Measurements from ENCODE around the gene TXNL4B.
A peak's percentile ranks its signal among the peaks of the same experiment; 100 is the strongest.
"Not testable (repeated sequence)": the region's sequence is repeated elsewhere in the genome, so short reads cannot be mapped to it uniquely, and the experiment has no call there.

The TXNL4B gene

DNA sequence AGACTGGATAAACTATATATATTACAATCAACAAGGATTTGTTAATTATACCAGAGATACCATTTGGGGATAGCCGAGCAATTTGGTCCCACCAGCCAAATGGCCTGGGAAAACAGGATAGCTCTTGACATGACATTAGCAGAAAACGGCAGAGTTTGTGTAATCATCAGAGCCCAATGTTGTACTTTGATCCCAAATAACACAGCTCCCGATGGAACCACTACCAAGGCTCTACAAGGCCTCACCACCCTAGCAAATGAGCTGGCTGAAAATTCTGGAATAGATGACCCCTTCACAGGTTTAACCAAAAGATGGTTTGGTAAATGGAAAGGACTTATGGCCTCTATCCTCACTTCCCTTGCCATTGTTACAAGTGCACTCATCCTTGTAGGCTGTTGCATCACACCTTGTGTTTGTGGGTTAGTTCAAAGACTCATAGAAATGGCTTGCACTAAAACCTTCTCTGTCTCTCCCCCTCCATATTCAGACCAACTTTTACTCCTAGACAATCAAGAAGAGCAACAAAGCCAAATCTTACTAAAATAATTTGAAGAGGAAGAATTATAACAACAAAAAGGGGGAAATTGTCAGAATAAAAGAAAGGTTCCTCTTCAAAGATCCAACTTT is 9.5 kb downstream of the TXNL4B start:
- DNase-seq (ENCODE audit: extremely low spot score, insufficient read length, low read depth) (no peak), FAIRE-seq (no peak)

DNA sequence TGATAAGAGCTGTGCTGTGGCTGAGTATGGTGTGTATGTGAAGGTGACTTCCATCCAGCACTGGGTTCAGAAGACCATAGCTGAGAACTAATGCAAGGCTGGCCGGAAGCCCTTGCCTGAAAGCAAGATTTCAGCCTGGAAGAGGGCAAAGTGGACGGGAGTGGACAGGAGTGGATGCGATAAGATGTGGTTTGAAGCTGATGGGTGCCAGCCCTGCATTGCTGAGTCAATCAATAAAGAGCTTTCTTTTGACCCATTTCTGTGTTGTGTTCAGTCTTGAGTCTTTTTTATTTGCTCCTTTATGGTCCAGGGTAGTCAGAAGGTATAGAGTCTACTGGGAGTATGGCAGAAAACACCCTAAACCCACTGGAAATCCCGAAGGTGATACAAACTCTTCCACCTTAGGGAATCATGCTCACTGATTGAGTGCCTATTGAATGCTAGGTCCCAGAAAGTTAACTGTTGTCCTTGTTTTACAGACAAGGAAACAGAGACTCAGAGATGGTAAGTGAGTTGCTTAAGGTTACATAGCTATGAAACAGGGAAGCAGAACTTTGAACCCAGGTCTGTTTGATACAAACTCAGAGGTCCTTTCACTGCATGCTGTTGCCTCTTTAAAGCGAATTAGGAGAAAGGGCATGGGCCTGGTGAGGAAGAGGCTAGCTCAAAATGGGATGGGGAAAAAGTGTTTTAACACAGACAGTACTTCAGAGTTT is 16.3 kb downstream of the TXNL4B start:
- FAIRE-seq = not testable (repeated sequence)

DNA sequence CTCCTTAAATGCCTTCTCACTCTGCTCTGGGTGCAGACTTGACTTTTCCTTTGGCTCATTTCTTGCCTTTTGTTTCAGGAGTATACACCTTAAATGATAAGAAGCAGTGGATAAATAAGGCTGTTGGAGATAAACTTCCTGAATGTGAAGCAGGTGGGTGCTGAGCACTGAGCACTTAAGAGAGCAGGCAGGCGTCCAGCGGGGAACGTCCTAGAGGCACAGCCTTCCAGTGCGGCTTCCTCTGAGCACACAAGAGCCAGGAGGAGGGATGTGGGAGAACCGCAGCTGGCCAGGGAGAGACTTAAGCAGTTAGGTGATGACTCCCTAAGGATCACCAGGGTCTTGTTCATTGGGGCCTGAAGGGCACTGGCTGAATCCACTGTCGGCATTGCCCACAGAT is 18.4 kb downstream of the TXNL4B start:
- not testable (repeated sequence) for FAIRE-seq; DNase-seq (ENCODE audit: extremely low spot score, insufficient read length, low read depth)

More for the DNA sequence above, 16.3 kb downstream of the TXNL4B start:
- DNase-seq (ENCODE audit: extremely low spot score, insufficient read length, low read depth) = not testable (repeated sequence)

DNA sequence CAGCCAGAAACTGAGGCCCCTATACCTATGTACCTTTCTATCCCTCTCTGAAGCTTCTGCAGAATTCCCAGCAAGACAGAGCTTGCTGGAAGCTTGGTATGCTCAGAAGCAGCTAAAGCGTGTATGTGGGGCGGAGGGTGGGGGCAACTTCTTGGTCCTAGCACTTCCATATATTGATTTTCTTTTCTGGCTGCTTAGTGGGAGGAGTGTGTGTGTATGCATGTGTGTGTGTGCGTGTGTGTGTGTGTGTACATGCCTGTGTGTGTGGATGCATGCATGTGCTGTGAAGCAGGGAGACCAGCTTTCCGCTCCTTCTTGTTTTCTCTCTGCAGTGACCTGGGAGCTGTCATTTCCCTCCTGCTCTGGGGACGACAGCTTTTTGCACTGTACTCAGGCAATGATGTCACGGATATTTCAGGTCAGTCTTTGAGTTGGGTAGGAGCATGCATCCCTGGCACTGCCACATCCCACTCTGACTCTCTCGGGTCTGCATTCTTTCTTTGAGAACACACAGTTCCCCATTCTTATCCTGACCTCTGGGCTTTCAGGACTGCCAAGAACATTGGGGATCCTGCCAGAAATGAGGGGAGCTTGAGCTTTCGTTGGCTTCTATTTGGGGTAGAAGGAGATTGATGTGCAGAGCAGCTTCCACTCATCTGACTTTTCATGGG is 19.7 kb downstream of the TXNL4B start:
- FAIRE-seq = no peak
- no peak for DNase-seq (ENCODE audit: extremely low spot score, insufficient read length, low read depth)

DNA sequence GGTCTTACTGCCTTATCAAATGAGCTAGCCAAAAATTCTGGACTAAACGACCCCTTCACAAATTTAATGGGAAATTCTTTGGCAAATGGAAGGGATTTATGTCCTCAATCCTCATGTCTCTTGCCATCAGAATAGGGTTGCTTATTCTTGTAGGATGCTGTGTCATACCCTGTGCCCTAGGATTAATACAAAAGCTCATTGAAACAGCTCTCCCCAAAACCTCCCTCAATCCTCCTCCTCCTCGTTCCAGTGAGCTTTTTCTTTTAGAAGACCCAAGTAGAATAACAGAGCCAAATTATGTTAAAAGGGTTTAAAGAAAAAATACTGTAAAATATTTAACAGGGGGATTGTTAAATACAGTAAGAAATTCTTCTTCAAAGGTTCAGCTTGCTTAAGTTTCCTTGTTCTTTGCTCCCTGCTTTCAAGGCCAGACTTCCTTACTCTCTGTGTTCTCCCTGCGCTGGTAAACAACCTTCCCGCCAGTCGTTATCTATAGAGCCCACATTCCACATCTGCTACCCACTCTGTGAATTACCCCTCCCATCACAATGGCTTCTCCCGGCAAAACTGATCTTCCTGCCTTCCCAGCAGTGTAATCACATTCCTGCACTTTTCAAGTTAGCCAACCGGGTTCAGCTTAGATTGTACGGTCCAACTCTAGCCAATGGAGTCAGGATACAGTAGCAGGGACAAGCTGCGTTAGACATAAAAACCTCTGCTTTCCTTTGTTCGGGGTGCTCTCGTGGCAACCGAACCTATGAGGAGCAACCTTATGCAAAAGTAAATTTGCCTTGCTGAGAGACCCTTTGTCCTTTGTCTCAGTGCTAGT is 20.7 kb downstream of the TXNL4B start:
- FAIRE-seq (no peak), DNase-seq (ENCODE audit: extremely low spot score, insufficient read length, low read depth) (no peak)

DNA sequence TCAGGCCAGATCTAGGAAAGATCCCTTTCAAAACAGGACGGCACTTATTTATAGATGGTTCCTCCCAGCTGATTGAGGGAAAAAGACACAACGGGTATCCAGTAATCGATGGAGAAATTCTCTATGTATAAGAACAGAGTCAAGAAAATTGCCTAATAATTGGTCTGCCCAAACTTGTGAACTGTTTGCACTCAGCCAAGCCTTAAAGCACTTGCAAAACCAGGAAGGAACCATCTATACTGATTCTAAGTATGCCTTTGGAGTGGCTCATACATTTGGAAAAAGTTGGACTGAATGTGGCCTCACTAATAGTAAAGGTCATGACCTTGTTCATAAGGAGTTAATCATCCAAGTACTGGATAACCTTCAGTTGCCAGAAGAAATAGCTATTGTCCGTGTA is 24.5 kb downstream of the TXNL4B start:
- DNase-seq (ENCODE audit: extremely low spot score, insufficient read length, low read depth) (no peak), FAIRE-seq (no peak)

DNA sequence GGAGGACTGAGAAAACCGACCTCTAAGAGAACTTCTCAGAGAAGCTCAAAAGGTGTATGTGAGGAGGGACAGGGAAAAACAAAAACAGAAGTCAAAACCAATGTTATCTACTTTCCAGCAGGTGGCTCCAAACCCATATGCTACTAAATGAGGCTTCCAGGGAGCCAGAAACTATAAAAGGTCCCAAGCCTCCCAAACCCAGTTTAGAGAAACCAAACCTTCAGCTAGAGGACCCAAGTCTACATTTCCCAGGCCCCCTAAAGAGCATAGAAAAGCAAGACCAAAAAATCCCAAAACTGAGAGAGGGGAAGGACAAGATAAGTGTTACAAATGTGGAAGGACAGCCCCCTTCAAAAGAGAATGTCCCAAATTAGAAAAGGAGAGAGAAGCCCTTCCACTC is 26.7 kb downstream of the TXNL4B start:
- peak; percentile 72 for FAIRE-seq
- peak; percentile 17 for DNase-seq (ENCODE audit: extremely low spot score, insufficient read length, low read depth)

DNA sequence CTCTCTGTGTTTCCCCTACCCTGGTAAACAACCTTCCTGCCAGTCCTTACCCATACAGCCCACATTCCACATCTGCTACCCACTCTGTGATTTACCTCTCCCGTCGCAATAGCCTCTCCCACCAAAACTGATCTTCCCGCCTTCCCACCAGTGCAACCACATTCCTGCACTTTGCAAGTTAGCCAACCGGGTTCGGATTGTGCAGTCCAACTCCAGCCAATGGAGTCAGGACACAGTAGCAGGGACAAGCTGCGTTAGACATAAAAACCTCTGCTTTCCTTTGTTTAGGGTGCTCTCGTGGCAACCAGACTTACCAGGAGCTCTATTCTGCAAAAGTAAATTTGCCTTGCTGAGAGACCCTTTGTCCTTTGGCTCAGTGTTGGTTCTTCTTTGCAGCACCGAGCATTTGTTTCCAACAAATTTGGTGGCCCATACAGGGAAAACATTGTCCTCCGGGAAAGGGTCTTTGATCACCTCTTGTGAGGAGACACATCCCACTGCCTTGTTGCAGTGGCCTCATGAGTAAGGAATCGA is 29.0 kb downstream of the TXNL4B start:
- DNase-seq (ENCODE audit: extremely low spot score, insufficient read length, low read depth) (no peak), FAIRE-seq (no peak)

DNA sequence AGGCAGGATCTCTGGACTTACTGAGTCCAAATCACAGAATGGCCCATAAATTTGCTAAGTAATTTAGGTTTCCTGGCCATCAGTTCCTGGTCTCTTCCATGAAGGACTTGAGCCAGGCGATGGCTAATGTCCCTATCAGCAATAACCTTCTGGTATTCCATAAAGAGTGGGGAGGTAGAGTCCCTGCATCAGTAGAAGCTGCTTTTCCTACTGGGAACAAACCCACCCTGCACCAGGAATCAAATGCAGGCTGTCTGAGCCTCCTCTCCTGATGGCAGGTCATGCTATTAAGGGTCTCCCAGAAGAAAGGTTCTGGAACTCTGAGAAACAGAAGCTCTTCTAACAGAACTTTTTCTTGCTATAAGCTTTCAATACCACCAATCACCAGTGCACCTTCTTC is 31.9 kb downstream of the TXNL4B start:
- DNase-seq (ENCODE audit: extremely low spot score, insufficient read length, low read depth) (no peak), FAIRE-seq (no peak)

DNA sequence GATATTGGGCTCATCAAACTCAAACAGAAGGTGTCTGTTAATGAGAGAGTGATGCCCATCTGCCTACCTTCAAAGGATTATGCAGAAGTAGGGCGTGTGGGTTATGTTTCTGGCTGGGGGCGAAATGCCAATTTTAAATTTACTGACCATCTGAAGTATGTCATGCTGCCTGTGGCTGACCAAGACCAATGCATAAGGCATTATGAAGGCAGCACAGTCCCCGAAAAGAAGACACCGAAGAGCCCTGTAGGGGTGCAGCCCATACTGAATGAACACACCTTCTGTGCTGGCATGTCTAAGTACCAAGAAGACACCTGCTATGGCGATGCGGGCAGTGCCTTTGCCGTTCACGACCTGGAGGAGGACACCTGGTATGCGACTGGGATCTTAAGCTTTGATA is 33.0 kb downstream of the TXNL4B start:
- DNase-seq (ENCODE audit: extremely low spot score, insufficient read length, low read depth) (no peak), FAIRE-seq (no peak)

DNA sequence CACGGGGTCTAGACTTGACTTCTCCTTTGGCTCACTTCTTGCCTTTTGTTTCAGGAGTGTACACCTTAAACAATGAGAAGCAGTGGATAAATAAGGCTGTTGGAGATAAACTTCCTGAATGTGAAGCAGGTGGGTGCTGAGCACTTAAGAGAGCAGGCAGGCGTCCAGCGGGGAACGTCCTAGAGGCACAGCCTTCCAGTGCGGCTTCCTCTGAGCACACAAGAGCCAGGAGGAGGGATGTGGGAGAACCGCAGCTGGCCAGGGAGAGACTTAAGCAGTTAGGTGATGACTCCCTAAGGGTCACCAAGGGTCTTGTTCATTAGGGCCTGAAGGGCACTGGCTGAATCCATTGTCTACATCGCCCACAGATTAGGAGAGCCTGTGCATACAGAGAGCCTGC is 34.4 kb downstream of the TXNL4B start:
- not testable (repeated sequence) for FAIRE-seq; DNase-seq (ENCODE audit: extremely low spot score, insufficient read length, low read depth)

DNA sequence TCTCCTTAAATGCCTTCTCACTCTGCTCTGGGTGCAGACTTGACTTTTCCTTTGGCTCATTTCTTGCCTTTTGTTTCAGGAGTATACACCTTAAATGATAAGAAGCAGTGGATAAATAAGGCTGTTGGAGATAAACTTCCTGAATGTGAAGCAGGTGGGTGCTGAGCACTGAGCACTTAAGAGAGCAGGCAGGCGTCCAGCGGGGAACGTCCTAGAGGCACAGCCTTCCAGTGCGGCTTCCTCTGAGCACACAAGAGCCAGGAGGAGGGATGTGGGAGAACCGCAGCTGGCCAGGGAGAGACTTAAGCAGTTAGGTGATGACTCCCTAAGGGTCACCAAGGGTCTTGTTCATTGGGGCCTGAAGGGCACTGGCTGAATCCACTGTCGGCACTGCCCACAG is 36.1 kb downstream of the TXNL4B start:
- not testable (repeated sequence) for DNase-seq (ENCODE audit: extremely low spot score, insufficient read length, low read depth); FAIRE-seq

DNA sequence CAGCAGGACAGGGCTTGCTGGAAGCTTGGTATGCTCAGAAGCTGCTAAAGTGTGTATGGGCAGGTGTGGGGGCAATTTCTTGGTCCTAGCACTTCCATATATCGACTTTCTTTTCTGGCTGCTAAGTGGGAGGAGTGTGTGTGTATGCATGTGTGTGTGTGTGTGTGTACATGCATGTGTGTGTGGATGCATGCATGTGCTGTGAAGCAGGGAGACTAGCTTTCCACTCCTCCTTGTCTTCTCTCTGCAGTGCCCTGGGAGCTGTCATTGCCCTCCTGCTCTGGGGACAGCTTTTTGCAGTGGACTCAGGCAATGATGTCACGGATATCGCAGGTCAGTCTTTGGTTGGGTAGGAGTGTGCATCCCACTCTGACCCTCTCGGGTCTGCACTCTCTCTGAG is 37.5 kb downstream of the TXNL4B start:
- FAIRE-seq = no peak
- no peak for DNase-seq (ENCODE audit: extremely low spot score, insufficient read length, low read depth)

DNA sequence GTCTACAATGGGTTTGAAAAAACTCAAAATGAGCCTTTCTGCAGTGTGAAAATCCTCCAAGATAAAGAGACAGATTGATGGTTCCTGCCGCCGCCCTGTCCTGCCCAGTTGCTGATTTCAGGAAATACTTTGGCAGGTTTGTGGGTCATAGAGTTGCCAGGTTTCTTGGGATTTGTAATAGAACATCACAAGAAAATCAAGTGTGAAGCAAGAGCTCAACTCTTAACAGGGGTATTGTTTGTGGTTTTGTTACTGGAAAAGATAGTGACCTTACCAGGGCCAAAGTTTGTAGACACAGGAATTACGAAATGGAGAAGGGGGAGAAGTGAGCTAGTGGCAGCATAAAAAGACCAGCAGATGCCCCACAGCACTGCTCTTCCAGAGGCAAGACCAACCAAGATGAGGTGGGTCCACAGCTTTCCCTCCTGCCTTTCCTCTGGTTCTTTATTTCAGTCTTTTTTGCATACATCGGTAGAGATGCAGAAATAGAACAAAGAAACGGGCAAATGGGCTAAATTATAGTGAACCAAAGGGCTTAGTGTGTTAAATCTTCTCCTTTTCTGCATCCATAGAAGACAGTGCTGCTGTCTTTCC is 39.1 kb downstream of the TXNL4B start, which contains the start of gene HP:
HP (plus strand) TSS at position 252 of the 594 bp plus-strand sequence; CDS start at position 400, 148 bp downstream.
- not testable (repeated sequence) for FAIRE-seq; DNase-seq (ENCODE audit: extremely low spot score, insufficient read length, low read depth)

DNA sequence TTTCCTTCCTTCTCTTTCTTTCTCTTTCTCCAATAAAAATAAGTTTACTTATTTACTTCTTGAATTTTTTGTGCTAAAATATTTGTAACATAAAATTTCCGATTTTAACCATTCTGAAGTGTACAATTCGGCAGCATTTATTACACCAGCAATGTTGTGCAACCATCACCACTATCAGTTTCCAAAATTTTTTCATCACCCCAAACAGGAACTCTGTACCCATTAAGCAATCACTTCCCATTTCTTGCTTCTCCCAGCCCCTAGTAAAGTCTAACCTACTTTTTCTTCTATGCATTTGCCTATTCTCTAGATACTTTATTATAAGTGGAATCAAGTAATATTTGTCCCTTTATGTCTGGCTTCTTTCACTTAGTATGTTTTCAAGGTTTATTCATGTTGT is 41.6 kb downstream of the TXNL4B start:
- no peak for FAIRE-seq
- no peak for DNase-seq (ENCODE audit: extremely low spot score, insufficient read length, low read depth)

DNA sequence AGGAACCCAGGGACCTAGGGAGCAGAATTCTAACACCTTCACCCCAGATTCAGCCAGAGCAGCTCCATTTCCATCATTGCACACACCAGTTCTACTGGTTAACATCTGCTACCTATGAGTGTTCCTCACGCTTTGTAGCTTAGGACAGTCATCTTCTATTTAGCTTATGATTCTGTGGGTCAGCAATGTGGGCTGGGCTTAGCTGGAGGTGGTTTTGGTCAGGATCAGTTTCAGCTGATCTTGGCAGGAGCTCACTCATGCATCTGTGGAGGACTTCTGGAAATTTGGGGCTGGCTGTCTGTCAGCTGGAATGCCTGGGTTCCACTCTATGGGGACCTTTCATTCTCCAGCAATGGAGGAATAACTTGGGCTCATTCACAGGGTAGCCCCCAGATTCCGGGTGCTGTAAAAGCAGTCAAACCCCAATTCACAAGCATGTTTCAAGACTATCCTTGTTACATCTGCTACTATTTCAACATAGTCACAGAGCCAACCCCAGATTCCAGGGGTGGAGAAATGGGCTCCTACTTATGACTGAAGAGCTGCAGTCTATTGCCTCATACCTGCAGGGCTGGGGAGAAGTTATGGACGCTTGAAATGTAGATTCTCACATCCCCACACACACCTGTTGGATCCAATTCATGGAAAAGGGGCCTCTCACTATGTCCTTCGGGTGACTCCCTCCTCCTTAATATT is 42.5 kb downstream of the TXNL4B start:
- no peak for DNase-seq (ENCODE audit: extremely low spot score, insufficient read length, low read depth)
- no peak for FAIRE-seq

DNA sequence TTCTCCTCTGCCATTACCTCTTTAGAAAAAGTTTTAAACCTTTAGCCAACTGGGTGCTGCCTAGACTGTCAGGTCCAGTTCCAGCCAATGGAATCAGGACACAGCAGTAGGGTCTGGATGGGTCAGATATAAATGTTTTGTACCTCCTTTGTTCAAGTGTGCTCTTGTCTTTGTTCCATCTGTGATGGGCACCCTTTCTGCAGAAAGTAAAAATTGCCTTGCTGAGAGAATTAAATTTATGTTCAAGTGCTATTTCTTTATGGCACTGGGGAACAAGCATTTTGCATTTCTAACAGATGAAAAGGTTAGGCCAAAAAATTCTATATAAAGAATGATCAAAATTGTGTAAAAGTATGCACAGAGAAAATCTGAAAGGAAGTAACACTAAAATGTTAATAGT is 44.3 kb downstream of the TXNL4B start:
- FAIRE-seq = no peak
- no peak for DNase-seq (ENCODE audit: extremely low spot score, insufficient read length, low read depth)

DNA sequence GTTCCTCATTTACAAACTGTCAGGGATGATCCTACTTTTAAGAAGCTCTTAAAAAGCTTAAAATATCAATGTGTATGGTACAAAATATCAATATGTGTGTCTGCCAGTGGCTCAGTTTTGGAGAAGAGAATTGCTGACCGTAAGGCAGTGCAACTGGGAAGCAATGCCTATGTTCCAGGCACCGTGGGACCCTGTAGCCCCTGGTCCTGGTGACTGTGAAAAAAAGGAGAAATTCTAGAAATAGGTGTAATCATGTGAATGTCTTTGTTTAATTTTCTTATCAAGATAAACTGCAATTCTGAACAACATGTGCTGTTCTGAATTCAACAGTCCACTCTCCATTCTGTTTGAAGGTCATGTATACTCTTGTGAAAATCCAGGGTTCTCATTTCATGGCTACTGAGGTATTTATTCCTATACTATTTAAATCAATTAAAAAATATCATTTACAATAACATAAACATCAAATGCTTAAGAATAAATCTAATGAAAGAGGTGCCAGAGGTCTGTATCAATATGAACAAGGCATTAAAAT is 48.5 kb downstream of the TXNL4B start:
- FAIRE-seq = no peak
- DNase-seq (ENCODE audit: extremely low spot score, insufficient read length, low read depth) = no peak

DNA sequence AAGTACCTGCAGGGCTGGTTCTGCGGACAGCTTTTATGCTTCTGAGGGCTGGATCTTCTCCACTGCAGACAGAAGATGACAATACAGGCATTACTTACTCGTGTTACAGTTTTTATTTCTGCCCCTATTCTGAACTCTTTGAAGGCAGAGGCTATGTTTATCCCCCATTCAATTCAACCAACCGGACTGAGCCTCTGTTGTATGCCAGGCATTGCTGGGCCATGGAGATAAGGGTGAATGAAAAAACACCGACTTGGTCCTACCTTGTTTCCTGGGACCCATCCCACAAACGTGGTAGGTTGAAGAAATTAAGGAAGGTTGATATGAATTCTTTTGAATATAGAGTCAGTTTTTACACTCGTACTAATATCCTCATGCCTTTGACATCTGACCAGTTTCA is 49.1 kb downstream of the TXNL4B start:
- FAIRE-seq = no peak

More for the DNA sequence above, 49.1 kb downstream of the TXNL4B start:
- DNase-seq (ENCODE audit: extremely low spot score, insufficient read length, low read depth) = no peak

All from GM18507 (cell line).